Activated CD4-positive, alpha-beta T cell treated with anti-CD3 and anti-CD28 coated beads, Interleukin-2, amount 50 U/mL, for 48 hours (primary cell): ENCODE data around the gene PPP1R37.
"Not testable (repeated sequence)": the region's sequence is repeated elsewhere in the genome, so short reads cannot be mapped to it uniquely, and the experiment has no call there.

Source experiments
- DNase-seq, 2 experiments: peaks; one replicate each; pipeline ENCODE4 v3.0.0-alpha.2; 2020

PPP1R37 gene

GRCh38 chr19:45118106-45118505 is 25.1 kb downstream of the PPP1R37 start:
- DNase-seq, result no peak

GRCh38 chr19:45118591-45119355 is 25.8 kb downstream of the PPP1R37 start:
- not testable (repeated sequence) for DNase-seq

- DNase-seq, result no peak
These were observed 26.6 kb downstream of the PPP1R37 start for GRCh38 chr19:45119582-45119981.

GRCh38 chr19:45121827-45122345 is 28.9 kb downstream of the PPP1R37 start:
- DNase-seq, result peak in 1 of 2 experiments; percentile 29

- DNase-seq, result no peak
These were observed 29.9 kb downstream of the PPP1R37 start for GRCh38 chr19:45122832-45123231.

- no peak for DNase-seq
These were observed 30.5 kb downstream of the PPP1R37 start for GRCh38 chr19:45123440-45123850.

GRCh38 chr19:45124021-45124420 is 31.0 kb downstream of the PPP1R37 start:
- DNase-seq, result no peak

- DNase-seq, result no peak
These were observed 32.4 kb downstream of the PPP1R37 start for GRCh38 chr19:45125360-45125759.

GRCh38 chr19:45125975-45126493 is 33.1 kb downstream of the PPP1R37 start:
- peak; percentile 80 to 83 for DNase-seq

- DNase-seq, result no peak
These were observed 33.7 kb downstream of the PPP1R37 start for GRCh38 chr19:45126654-45127053.

- DNase-seq, result no peak
These were observed 35.2 kb downstream of the PPP1R37 start for GRCh38 chr19:45128146-45128545.

- no peak for DNase-seq
These were observed 35.8 kb downstream of the PPP1R37 start for GRCh38 chr19:45128806-45129205.

- no peak for DNase-seq
These were observed 37.3 kb downstream of the PPP1R37 start for GRCh38 chr19:45130236-45130635.

GRCh38 chr19:45130888-45131615 is 38.1 kb downstream of the PPP1R37 start:
- no peak for DNase-seq

GRCh38 chr19:45133661-45134060 is 40.7 kb downstream of the PPP1R37 start:
- no peak for DNase-seq

- no peak for DNase-seq
These were observed 42.4 kb downstream of the PPP1R37 start for GRCh38 chr19:45135176-45135885.

GRCh38 chr19:45136507-45137178 is 43.7 kb downstream of the PPP1R37 start:
- DNase-seq, result no peak

GRCh38 chr19:45137179-45137761 is 44.3 kb downstream of the PPP1R37 start:
- no peak for DNase-seq

GRCh38 chr19:45138303-45138751 is 45.3 kb downstream of the PPP1R37 start:
- DNase-seq, result no peak

GRCh38 chr19:45139286-45140143 is 46.5 kb downstream of the PPP1R37 start:
- DNase-seq, result no peak

GRCh38 chr19:45140144-45140503 is 47.1 kb downstream of the PPP1R37 start:
- no peak for DNase-seq
